HS-5 (cell line): ENCODE measurements around the gene ADCY10.
"Not testable (repeated sequence)": the region's sequence is repeated elsewhere in the genome, so short reads cannot be mapped to it uniquely, and the experiment has no call there.

Source experiments
- DNase-seq: peaks from one replicate; pipeline ENCODE4 v3.0.0-alpha.2; 2012; ENCODE audit warnings: low read depth

Gene ADCY10

GRCh38 chr1:167924543-167925231 is 10.8 kb upstream of the ADCY10 start:
- DNase-seq = no peak

GRCh38 chr1:167924102-167924501 is 10.2 kb upstream of the ADCY10 start:
- DNase-seq = no peak

- no peak for DNase-seq
Measured at GRCh38 chr1:167923324-167924056, 9.6 kb upstream of the ADCY10 start.

GRCh38 chr1:167922611-167923074 is 8.7 kb upstream of the ADCY10 start:
- no peak for DNase-seq

- no peak for DNase-seq
Measured at GRCh38 chr1:167922023-167922422, 8.1 kb upstream of the ADCY10 start.

- no peak for DNase-seq
Measured at GRCh38 chr1:167916766-167917511, 3.0 kb upstream of the ADCY10 start.

GRCh38 chr1:167915569-167915968 is 1.6 kb upstream of the ADCY10 start:
- DNase-seq = no peak

- no peak for DNase-seq
Measured at GRCh38 chr1:167912294-167912693, 1.6 kb downstream of the ADCY10 start.

GRCh38 chr1:167911413-167911812 is 2.5 kb downstream of the ADCY10 start:
- DNase-seq = no peak

- no peak for DNase-seq
Measured at GRCh38 chr1:167910530-167910929, 3.4 kb downstream of the ADCY10 start.

GRCh38 chr1:167909691-167910180 is 4.2 kb downstream of the ADCY10 start:
- DNase-seq = no peak

GRCh38 chr1:167905671-167906070 is 8.3 kb downstream of the ADCY10 start:
- DNase-seq = no peak

GRCh38 chr1:167905182-167905581 is 8.8 kb downstream of the ADCY10 start:
- no peak for DNase-seq

- peak; percentile 64 for DNase-seq
Measured at GRCh38 chr1:167904652-167905130, 9.2 kb downstream of the ADCY10 start.

- no peak for DNase-seq
Measured at GRCh38 chr1:167900907-167901306, 13.0 kb downstream of the ADCY10 start.

- no peak for DNase-seq
Measured at GRCh38 chr1:167899253-167899681, 14.7 kb downstream of the ADCY10 start.

GRCh38 chr1:167898578-167899222 is 15.2 kb downstream of the ADCY10 start:
- DNase-seq = no peak

- no peak for DNase-seq
Measured at GRCh38 chr1:167893798-167894197, 20.1 kb downstream of the ADCY10 start.

GRCh38 chr1:167890400-167890799 is 23.5 kb downstream of the ADCY10 start:
- DNase-seq = no peak

GRCh38 chr1:167887187-167887586 is 26.7 kb downstream of the ADCY10 start:
- not testable (repeated sequence) for DNase-seq

GRCh38 chr1:167882376-167882775 is 31.6 kb downstream of the ADCY10 start:
- no peak for DNase-seq

- no peak for DNase-seq
Measured at GRCh38 chr1:167881786-167882185, 32.1 kb downstream of the ADCY10 start.
